IPS DF 6.9 (cell line): ENCODE measurements around the gene INHBC.
A peak's percentile ranks its signal among the peaks of the same experiment; 100 is the strongest.

Experiments used
- DNase-seq: peaks from one replicate; pipeline ENCODE4 v3.0.0-alpha.2; 2013; ENCODE audit warnings: low read depth, low spot score
- H3K27ac ChIP-seq: one replicate; pipeline ENCODE4 v1.5.1; 2013; ENCODE audit warnings: low read length, control low read depth
- H3K27me3 ChIP-seq: 2 replicates; pipeline ENCODE4 v1.6.1; 2013; ENCODE audit warnings: mild to moderate bottlenecking, low read length; ENCODE audit not compliant: control insufficient read depth, insufficient read depth
- H3K36me3 ChIP-seq: 2 replicates; pipeline ENCODE4 v1.6.1; 2013; ENCODE audit warnings: low read length; ENCODE audit not compliant: control insufficient read depth, insufficient read depth
- H3K4me1 ChIP-seq: 2 replicates; pipeline ENCODE4 v1.6.1; 2013; ENCODE audit warnings: low read length; ENCODE audit not compliant: control insufficient read depth, insufficient read depth
- H3K4me3 ChIP-seq: 2 replicates; pipeline ENCODE4 v1.5.1; 2013; ENCODE audit warnings: mild to moderate bottlenecking, low read length
- H3K9me3 ChIP-seq: 2 replicates; pipeline ENCODE4 v1.6.1; 2013; ENCODE audit warnings: low read length, inconsistent platforms; ENCODE audit not compliant: control insufficient read depth, insufficient read depth
- WGBS: extraction: QIAGEN DNeasy Blood & Tissue Kit; methylation state at CpG from one replicate; pipeline ENCODE4 v1.1.7; 2013; ENCODE audit warnings: mixed read lengths, missing lambda C conversion rate; ENCODE audit not compliant: insufficient read length, insufficient coverage; 5-methylcytosine and 5-hydroxymethylcytosine counted together

The INHBC gene

DNA sequence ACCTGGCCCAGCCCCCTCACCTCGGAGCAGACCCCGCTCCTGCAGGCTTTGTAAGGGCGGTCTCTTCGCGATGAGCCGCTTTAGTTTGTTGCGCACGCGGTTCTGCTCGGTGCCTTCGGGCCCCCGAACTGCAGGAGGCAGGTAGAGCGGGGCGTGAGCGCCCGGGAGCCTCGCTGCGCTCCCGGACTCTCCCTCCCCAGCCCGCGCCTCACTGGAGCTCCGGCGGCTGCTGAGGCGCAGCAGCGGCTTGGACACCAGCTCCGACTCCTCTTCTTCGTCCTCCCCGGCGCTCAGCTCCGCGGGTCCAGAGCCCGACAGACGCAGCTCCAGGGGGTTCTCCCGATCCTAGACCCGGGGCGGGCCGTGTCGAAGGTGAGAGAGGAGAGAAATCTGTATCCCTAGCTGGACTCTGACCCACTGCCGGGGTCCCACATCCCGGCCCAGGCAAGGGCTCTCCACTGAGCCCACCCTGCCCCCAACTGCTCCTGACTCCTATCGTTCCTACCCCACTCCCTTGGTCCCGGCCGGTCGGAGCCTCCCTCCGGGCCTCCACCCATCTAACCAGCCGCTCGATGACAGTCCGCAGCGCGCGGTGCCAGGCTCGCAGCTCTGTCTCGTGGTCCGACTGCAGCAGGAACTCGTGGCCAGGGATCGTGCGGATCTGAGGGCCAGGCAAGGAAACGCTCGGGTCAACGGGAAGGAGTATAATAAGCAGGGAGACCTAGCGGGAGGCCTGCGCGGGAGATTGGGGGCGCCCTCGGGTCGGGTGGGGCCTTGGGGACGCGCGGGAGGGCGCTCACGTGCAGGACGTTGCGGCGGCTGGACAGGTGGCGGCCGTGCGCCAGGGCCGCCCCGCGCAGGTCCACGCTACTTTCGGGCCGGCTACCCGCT is 40.9 kb downstream of the INHBC start:
- peaks cover 35% of the 10 kb centered on the region for H3K27me3 ChIP-seq
- no peaks in the 10 kb centered on the region; the same call in 1 of the 2 replicates for H3K36me3 ChIP-seq
- peak overlapping the region; percentile 33; the same call in 1 of the 2 replicates for H3K4me3 ChIP-seq
- no CpG with 5 or more reads among the region's 84 CpGs for WGBS
- no peaks in the 10 kb centered on the region for H3K9me3 ChIP-seq
- no peak overlapping the region for H3K27ac ChIP-seq
- peaks cover 2% of the 10 kb centered on the region for H3K4me1 ChIP-seq
- DNase-seq = no peak

GRCh38 chr12:57476162-57476992 is 41.8 kb downstream of the INHBC start:
- Histone ChIP-seq H3K9me3 (no peaks in the 10 kb centered on the region), H3K27me3 (peaks cover 35% of the 10 kb centered on the region), H3K27ac (no peak overlapping the region), H3K4me3 (peak overlapping the region; percentile 33; the same call in 1 of the 2 replicates), H3K4me1 (peaks cover 2% of the 10 kb centered on the region), H3K36me3 (no peaks in the 10 kb centered on the region; the same call in 1 of the 2 replicates)
- no CpG with 5 or more reads among the region's 29 CpGs for WGBS
- no peak for DNase-seq

DNA sequence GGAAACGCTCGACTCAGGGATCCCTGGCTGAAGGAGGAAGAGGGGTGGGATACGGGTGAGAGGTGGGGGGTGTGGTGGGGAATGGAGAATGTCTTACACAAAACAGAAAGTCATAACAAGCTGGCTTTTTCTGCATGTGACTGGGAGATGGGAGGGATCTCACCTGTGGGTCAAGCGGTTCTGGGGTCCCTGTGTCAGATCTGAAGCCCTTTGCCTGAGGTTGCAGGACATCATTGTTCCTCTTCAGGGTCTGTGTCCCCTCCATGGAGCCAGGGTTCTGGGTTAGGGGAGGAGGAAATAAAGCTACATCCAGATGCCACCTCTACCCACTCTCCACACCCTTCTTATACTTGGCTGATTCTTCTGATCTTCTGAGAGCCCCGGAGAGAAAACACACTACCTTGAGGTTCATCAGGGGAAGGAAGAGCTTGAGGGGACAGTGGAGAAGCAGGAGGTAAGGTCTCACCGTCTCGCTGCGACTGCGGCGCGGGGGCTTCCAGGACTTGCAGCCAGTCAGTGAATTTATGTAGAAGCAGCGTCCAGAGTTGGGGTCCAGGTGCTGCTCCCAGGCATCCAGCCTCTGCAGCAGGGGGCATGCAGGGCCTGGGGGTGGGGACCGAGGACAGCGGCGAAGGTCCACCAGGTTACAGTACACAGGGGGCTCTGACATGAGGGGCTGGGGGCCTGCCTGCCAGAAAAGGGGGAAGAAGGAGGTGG is 42.6 kb downstream of the INHBC start:
- WGBS = no CpG with 5 or more reads among the region's 15 CpGs

GRCh38 chr12:57477710-57478681 is 43.4 kb downstream of the INHBC start:
- Histone ChIP-seq H3K27me3 (peaks cover 34% of the 10 kb centered on the region), H3K27ac (no peak overlapping the region), H3K4me3 (no peak overlapping the region), H3K4me1 (peaks cover 2% of the 10 kb centered on the region), H3K9me3 (no peaks in the 10 kb centered on the region), H3K36me3 (no peaks in the 10 kb centered on the region; the same call in 1 of the 2 replicates)
- DNase-seq = no peak
- no CpG with 5 or more reads among the region's 12 CpGs for WGBS

More for the DNA sequence above, 42.6 kb downstream of the INHBC start:
- no peaks in the 10 kb centered on the region; the same call in 1 of the 2 replicates for H3K36me3 ChIP-seq
- peaks cover 2% of the 10 kb centered on the region for H3K4me1 ChIP-seq
- no peak overlapping the region for H3K27ac ChIP-seq
- peaks cover 35% of the 10 kb centered on the region for H3K27me3 ChIP-seq
- DNase-seq = no peak
- no peaks in the 10 kb centered on the region for H3K9me3 ChIP-seq
- H3K4me3 ChIP-seq = no peak overlapping the region

- no CpG with 5 or more reads among the region's 10 CpGs for WGBS
- H3K4me3 ChIP-seq = no peak overlapping the region
Observed at GRCh38 chr12:57479043-57479375, 44.4 kb downstream of the INHBC start.

GRCh38 chr12:57479376-57480115 is 45.0 kb downstream of the INHBC start, which contains the start of gene ARHGAP9:
ARHGAP9 (minus strand) TSS chr12:57479866; CDS start chr12:57479406, 460 bp downstream.
- Histone ChIP-seq H3K9me3 (no peaks in the 10 kb centered on the region), H3K4me1 (peaks cover 2% of the 10 kb centered on the region), H3K4me3 (no peak within 1 kb of the TSS), H3K27ac (no peak within 1 kb of the TSS), H3K27me3 (peaks cover 23% of the 10 kb centered on the region), H3K36me3 (no peaks in the 10 kb centered on the region; the same call in 1 of the 2 replicates)
- no peak for DNase-seq
- no CpG with 5 or more reads among the region's 6 CpGs for WGBS

More at GRCh38 chr12:57479043-57479375, 44.4 kb downstream of the INHBC start:
- no peak for DNase-seq
- no peaks in the 10 kb centered on the region; the same call in 1 of the 2 replicates for H3K36me3 ChIP-seq
- H3K9me3 ChIP-seq = no peaks in the 10 kb centered on the region
- H3K27me3 ChIP-seq = peaks cover 28% of the 10 kb centered on the region
- H3K4me1 ChIP-seq = peaks cover 2% of the 10 kb centered on the region
- H3K27ac ChIP-seq = no peak overlapping the region

DNA sequence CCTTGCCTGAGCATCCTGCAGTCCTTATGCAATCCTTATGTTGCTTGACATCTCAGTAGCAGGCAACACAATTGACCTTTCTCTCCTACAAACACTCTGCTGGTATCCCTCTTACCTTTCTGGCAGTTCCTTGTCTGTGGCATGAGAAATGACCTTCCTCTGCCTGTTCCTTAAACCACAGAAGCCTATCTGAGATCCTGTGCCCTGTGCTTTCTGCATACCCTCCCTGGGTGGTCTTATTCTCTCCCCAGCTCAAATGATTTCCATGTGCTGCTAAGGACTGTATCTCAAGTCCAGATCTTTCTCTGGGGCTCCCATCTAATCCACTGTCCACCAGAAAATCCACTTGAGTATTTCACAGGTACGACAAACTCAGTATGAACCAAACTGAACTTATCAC is 47.1 kb downstream of the INHBC start:
- Histone ChIP-seq H3K27me3 (peaks cover 2% of the 10 kb centered on the region; the same call in 1 of the 2 replicates), H3K36me3 (no peaks in the 10 kb centered on the region), H3K4me3 (no peak overlapping the region), H3K9me3 (no peaks in the 10 kb centered on the region), H3K4me1 (peaks cover 2% of the 10 kb centered on the region; the same call in 1 of the 2 replicates), H3K27ac (no peak overlapping the region)
- no CpG with 5 or more reads among the region's 1 CpG for WGBS
- DNase-seq = no peak

GRCh38 chr12:57483466-57483865 is 48.9 kb downstream of the INHBC start:
- no peak for DNase-seq
- Histone ChIP-seq H3K27ac (no peak overlapping the region), H3K4me1 (no peaks in the 10 kb centered on the region), H3K4me3 (no peak overlapping the region), H3K27me3 (no peaks in the 10 kb centered on the region), H3K9me3 (no peaks in the 10 kb centered on the region), H3K36me3 (no peaks in the 10 kb centered on the region)
- WGBS = no CpG with 5 or more reads among the region's 5 CpGs

DNA sequence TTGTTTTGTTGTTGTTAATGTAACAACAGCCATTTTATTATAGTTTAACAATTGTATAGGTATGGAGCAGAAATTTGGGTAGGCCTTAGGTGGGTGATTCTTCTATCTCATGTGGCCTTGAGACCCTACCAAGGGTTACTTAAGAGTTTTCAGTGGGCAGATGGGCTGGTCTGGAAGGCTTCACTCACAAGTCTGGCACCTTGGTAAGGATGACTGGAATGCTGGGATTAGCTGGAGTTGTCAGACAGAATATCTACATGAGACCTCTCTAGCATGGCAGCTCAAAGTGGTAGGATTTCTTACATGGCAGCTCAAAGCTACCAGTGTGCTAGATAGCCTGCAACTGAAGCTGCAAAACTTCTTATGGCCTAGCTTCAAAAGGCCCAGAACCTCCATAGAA is 51.1 kb downstream of the INHBC start:
- DNase-seq = no peak
- H3K4me1 ChIP-seq = no peaks in the 10 kb centered on the region
- H3K36me3 ChIP-seq = peaks cover 14% of the 10 kb centered on the region
- H3K4me3 ChIP-seq = no peak overlapping the region
- H3K9me3 ChIP-seq = no peaks in the 10 kb centered on the region
- no peaks in the 10 kb centered on the region for H3K27me3 ChIP-seq
- no peak overlapping the region for H3K27ac ChIP-seq
